ENCODE measurements around the gene EXOC6B. TPM values are rescaled to one million over a fixed set of nuclear protein-coding genes. Genes with fewer than 3 reads are reported as not detected.

Gene EXOC6B
- total RNA-seq, 1 donor: 24.6 TPM

DNA sequence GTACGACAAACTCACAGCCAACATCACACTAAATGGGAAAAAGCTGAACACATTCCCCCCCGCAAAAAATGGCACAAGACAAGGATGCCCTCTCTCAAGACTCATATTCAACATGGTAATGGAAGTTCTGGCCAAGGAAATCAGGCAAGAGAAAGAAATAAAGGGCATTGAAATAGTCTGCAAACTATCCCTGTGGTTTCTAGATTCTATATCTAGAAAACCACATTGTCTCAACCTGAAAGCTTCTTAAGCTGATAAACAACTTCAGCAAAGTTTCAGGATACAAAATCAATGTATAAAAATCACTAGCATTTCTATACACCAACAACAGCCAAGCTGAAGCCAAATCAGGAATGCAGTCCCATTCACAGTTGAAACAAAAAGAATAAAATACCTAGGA, 383.6 kb downstream of the EXOC6B start:
- Histone ChIP-seq H3K4me3 (ENCODE audit: insufficient read depth, low read length) (no peak overlapping the region), H3K4me2 (ENCODE audit: insufficient read depth, low read length) (no peak overlapping the region), H3K79me2 (ENCODE audit: insufficient read depth, low read length) (no peaks in the 10 kb centered on the region), H2AFZ (ENCODE audit: low read length) (no peak overlapping the region), H4K20me1 (ENCODE audit: insufficient read depth, low read length) (no peaks in the 10 kb centered on the region), H3K27me3 (ENCODE audit: insufficient read depth, low read length) (no peaks in the 10 kb centered on the region), H3K36me3 (ENCODE audit: insufficient read depth, low read length) (no peaks in the 10 kb centered on the region), H3K27ac (ENCODE audit: low read depth, low read length) (no peak overlapping the region), H3K9me3 (ENCODE audit: low read depth, low read length) (no peaks in the 10 kb centered on the region), H3K4me1 (ENCODE audit: insufficient read depth, low read length) (no peaks in the 10 kb centered on the region)
- no peak for DNase-seq (ENCODE audit: insufficient read length, low spot score, missing footprints)
- TF ChIP-seq, protein P1, sequence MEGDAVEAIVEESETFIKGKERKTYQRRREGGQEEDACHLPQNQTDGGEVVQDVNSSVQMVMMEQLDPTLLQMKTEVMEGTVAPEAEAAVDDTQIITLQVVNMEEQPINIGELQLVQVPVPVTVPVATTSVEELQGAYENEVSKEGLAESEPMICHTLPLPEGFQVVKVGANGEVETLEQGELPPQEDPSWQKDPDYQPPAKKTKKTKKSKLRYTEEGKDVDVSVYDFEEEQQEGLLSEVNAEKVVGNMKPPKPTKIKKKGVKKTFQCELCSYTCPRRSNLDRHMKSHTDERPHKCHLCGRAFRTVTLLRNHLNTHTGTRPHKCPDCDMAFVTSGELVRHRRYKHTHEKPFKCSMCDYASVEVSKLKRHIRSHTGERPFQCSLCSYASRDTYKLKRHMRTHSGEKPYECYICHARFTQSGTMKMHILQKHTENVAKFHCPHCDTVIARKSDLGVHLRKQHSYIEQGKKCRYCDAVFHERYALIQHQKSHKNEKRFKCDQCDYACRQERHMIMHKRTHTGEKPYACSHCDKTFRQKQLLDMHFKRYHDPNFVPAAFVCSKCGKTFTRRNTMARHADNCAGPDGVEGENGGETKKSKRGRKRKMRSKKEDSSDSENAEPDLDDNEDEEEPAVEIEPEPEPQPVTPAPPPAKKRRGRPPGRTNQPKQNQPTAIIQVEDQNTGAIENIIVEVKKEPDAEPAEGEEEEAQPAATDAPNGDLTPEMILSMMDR (IDR thresholded peaks at IDR 0.05; ENCODE audit: extremely low read depth, low read depth, low read length): no peak

DNA sequence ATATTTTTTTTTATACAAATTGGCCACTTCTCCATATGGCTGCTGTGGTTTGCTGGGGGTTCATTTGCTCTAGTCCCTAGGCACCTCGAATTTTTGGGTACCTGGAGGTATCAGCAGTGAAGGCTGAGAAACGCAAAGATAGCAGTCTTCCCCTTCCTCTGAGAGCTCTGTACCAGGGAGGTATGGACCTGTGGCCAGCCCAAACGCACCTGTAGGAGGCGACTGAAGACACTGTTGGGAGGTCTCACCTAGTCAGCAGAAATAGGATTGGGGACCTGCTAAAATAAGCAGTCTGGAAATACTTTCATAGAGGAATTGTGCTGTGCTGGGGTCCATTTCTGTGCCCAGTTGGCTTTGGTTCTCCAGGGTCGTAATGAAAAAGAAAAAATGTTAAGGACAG, 385.9 kb downstream of the EXOC6B start:
- H3K79me2 ChIP-seq (ENCODE audit: insufficient read depth, low read length): no peaks in the 10 kb centered on the region
- no peak overlapping the region for H2AFZ ChIP-seq (ENCODE audit: low read length)
- TF ChIP-seq, protein P1 (IDR thresholded peaks at IDR 0.05; ENCODE audit: extremely low read depth, low read depth, low read length): no peak
- H3K27me3 ChIP-seq (ENCODE audit: insufficient read depth, low read length): no peaks in the 10 kb centered on the region
- H3K4me2 ChIP-seq (ENCODE audit: insufficient read depth, low read length): no peak overlapping the region
- no peak for DNase-seq (ENCODE audit: insufficient read length, low spot score, missing footprints)
- no peaks in the 10 kb centered on the region for H3K9me3 ChIP-seq (ENCODE audit: low read depth, low read length)
- no peak overlapping the region for H3K27ac ChIP-seq (ENCODE audit: low read depth, low read length)
- no peak overlapping the region for H3K4me3 ChIP-seq (ENCODE audit: insufficient read depth, low read length)
- H3K4me1 ChIP-seq (ENCODE audit: insufficient read depth, low read length): no peaks in the 10 kb centered on the region
- H3K36me3 ChIP-seq (ENCODE audit: insufficient read depth, low read length): no peaks in the 10 kb centered on the region
- H4K20me1 ChIP-seq (ENCODE audit: insufficient read depth, low read length): no peaks in the 10 kb centered on the region

DNA sequence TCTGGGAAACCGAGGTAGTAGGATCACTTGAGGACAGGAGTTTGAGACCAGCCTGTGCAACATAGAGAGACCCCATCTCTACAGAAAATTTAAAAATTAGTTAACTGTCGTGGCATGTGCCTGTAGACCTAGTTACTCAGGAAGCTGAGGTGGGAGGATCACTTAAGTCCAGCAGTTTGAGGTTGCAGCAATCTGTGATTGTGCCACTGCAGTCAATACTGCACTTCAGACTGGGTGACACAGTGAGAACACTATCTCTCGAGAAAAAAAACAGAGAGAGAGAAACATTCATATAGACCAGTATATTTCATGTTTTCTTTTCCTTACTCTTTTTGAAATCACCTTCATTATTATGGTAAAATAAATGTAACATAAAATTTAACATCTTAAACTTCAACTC, 387.5 kb downstream of the EXOC6B start:
- TF ChIP-seq, protein P1 (IDR thresholded peaks at IDR 0.05; ENCODE audit: extremely low read depth, low read depth, low read length): no peak
- H3K79me2 ChIP-seq (ENCODE audit: insufficient read depth, low read length): no peaks in the 10 kb centered on the region
- H3K27me3 ChIP-seq (ENCODE audit: insufficient read depth, low read length): no peaks in the 10 kb centered on the region
- no peak overlapping the region for H3K4me2 ChIP-seq (ENCODE audit: insufficient read depth, low read length)
- H3K9me3 ChIP-seq (ENCODE audit: low read depth, low read length): no peaks in the 10 kb centered on the region
- no peak overlapping the region for H3K27ac ChIP-seq (ENCODE audit: low read depth, low read length)
- H3K4me1 ChIP-seq (ENCODE audit: insufficient read depth, low read length): no peaks in the 10 kb centered on the region
- H2AFZ ChIP-seq (ENCODE audit: low read length): no peak overlapping the region
- H3K4me3 ChIP-seq (ENCODE audit: insufficient read depth, low read length): no peak overlapping the region
- H4K20me1 ChIP-seq (ENCODE audit: insufficient read depth, low read length): no peaks in the 10 kb centered on the region
- H3K36me3 ChIP-seq (ENCODE audit: insufficient read depth, low read length): no peaks in the 10 kb centered on the region
- DNase-seq (ENCODE audit: insufficient read length, low spot score, missing footprints): no peak

DNA sequence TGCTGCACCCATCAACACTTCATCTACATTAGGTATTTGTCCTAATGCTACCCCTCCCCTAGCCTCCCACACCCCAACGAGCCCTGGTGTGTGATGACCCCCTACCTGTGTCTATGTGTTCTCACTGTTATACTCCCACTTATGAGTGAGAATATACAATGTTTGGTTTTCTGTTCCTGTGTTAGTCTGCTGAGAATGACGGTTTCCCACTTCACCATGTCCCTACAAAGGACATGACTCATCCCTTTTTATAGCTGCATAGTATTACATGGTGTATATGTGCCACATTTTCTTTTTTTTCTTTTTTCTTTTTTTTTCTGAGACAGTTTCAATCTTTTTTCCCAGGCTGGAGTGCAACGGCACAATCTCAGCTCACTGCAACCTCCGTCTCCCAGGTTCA, 394.1 kb downstream of the EXOC6B start:
- no peaks in the 10 kb centered on the region for H3K9me3 ChIP-seq (ENCODE audit: low read depth, low read length)
- H4K20me1 ChIP-seq (ENCODE audit: insufficient read depth, low read length): no peaks in the 10 kb centered on the region
- no peak for DNase-seq (ENCODE audit: insufficient read length, low spot score, missing footprints)
- no peaks in the 10 kb centered on the region for H3K36me3 ChIP-seq (ENCODE audit: insufficient read depth, low read length)
- no peak overlapping the region for H3K4me3 ChIP-seq (ENCODE audit: insufficient read depth, low read length)
- no peaks in the 10 kb centered on the region for H3K79me2 ChIP-seq (ENCODE audit: insufficient read depth, low read length)
- no peaks in the 10 kb centered on the region for H3K4me1 ChIP-seq (ENCODE audit: insufficient read depth, low read length)
- H3K27me3 ChIP-seq (ENCODE audit: insufficient read depth, low read length): no peaks in the 10 kb centered on the region
- no peak overlapping the region for H3K27ac ChIP-seq (ENCODE audit: low read depth, low read length)
- H2AFZ ChIP-seq (ENCODE audit: low read length): no peak overlapping the region
- TF ChIP-seq, protein P1 (IDR thresholded peaks at IDR 0.05; ENCODE audit: extremely low read depth, low read depth, low read length): no peak
- H3K4me2 ChIP-seq (ENCODE audit: insufficient read depth, low read length): no peak overlapping the region

All from osteoblast (primary cell).